Ectodermal cell (in vitro differentiated cells): Measurements from ENCODE around the gene DOCK2.

Source experiments
- H3K27ac ChIP-seq: 2 replicates; pipeline ENCODE4 v1.7.0; 2013; ENCODE audit warnings: mild to moderate bottlenecking, low read depth, low read length; ENCODE audit not compliant: insufficient read depth, poor library complexity, severe bottlenecking
- H3K27me3 ChIP-seq: 2 replicates; pipeline ENCODE4 v1.7.0; 2013; ENCODE audit warnings: mild to moderate bottlenecking, low read length; ENCODE audit not compliant: insufficient read depth, control insufficient read depth, poor library complexity, severe bottlenecking
- H3K36me3 ChIP-seq: one replicate; pipeline ENCODE4 v1.7.0; 2013; ENCODE audit warnings: low read length; ENCODE audit not compliant: control insufficient read depth, insufficient read depth
- H3K4me1 ChIP-seq: one replicate; pipeline ENCODE4 v1.7.0; 2013; ENCODE audit warnings: low read length; ENCODE audit not compliant: control insufficient read depth, insufficient read depth
- H3K4me3 ChIP-seq: 2 replicates; pipeline ENCODE4 v1.7.0; 2013; ENCODE audit warnings: low read depth, low read length, control low read depth; ENCODE audit not compliant: insufficient read depth
- H3K9me3 ChIP-seq: 2 replicates; pipeline ENCODE4 v1.7.0; 2013; ENCODE audit warnings: mild to moderate bottlenecking, low read length, moderate library complexity; ENCODE audit not compliant: control insufficient read depth
- WGBS, 2 experiments: methylation state at CpG; one replicate each; pipeline ENCODE4 v1.1.7; 2013; ENCODE audit warnings: missing lambda C conversion rate in 2 of 2; 5-methylcytosine and 5-hydroxymethylcytosine counted together

The DOCK2 gene

DNA sequence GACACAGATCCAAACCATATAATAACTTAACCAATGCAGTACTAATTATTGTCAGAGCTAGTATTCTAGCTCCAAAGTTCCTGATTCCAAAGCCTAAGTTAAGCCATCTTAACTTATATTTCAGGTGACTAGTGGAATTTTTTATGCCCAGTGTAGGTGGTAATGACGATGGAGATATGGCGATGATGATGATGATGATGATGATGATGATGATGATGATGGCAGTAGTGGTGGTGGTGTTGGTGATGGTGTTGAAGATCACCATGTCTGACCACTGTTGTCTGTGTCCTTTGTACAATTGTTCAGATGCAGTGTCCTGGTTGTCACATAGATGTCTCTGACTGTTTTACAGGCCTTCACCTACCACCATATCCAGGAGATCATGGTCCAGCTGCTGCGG, 203.3 kb downstream of the DOCK2 start:
- no peaks in the 10 kb centered on the region for H3K4me1 ChIP-seq
- 97 to 98% methylated on average over 3 of the region's 3 CpGs for WGBS, 2 experiments

GRCh38 chr5:169842699-169843098, 205.6 kb downstream of the DOCK2 start:
- H3K4me3 ChIP-seq, result no peak overlapping the region
- H3K27ac ChIP-seq, result no peak overlapping the region
- H3K9me3 ChIP-seq, result no peaks in the 10 kb centered on the region
- no peaks in the 10 kb centered on the region for H3K27me3 ChIP-seq
- H3K36me3 ChIP-seq, result no peaks in the 10 kb centered on the region
- H3K4me1 ChIP-seq, result no peaks in the 10 kb centered on the region

More for the DNA sequence above, 203.3 kb downstream of the DOCK2 start:
- H3K4me3 ChIP-seq, result no peak overlapping the region
- H3K36me3 ChIP-seq, result no peaks in the 10 kb centered on the region
- no peak overlapping the region for H3K27ac ChIP-seq
- H3K9me3 ChIP-seq, result no peaks in the 10 kb centered on the region
- no peaks in the 10 kb centered on the region for H3K27me3 ChIP-seq

GRCh38 chr5:169847519-169847918, 210.4 kb downstream of the DOCK2 start:
- 86 to 100% methylated on average over 1 of the region's 1 CpG for WGBS, 2 experiments
- no peak overlapping the region for H3K27ac ChIP-seq
- H3K4me3 ChIP-seq, result no peak overlapping the region
- H3K9me3 ChIP-seq, result no peaks in the 10 kb centered on the region
- no peaks in the 10 kb centered on the region for H3K27me3 ChIP-seq
- no peaks in the 10 kb centered on the region for H3K36me3 ChIP-seq
- H3K4me1 ChIP-seq, result no peaks in the 10 kb centered on the region

DNA sequence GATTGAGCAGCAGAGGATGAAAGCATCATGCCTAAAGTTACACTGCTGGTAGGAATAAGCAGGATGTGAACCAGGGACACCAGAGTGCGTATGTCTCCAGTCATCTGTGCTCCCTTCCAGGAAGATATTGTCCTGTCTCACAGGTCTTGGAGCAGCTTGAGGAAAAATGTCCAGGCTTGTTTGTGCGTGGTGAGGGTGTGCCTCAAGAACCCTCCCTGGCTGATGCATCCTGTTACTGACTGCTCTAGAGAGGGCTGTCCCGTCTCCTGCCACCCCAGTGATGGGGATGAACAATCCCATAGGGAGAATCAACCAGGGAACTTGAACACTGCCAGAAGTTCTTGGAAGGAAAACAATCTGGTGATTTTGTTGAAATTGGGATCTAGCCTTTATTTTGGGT, 211.2 kb downstream of the DOCK2 start:
- H3K4me3 ChIP-seq, result no peak overlapping the region
- 89 to 94% methylated on average over 3 of the region's 3 CpGs for WGBS, 2 experiments
- no peaks in the 10 kb centered on the region for H3K4me1 ChIP-seq
- H3K36me3 ChIP-seq, result no peaks in the 10 kb centered on the region
- H3K27me3 ChIP-seq, result no peaks in the 10 kb centered on the region
- no peaks in the 10 kb centered on the region for H3K9me3 ChIP-seq
- H3K27ac ChIP-seq, result no peak overlapping the region

GRCh38 chr5:169848792-169849191, 211.7 kb downstream of the DOCK2 start:
- H3K36me3 ChIP-seq, result no peaks in the 10 kb centered on the region
- no peak overlapping the region for H3K27ac ChIP-seq
- H3K4me3 ChIP-seq, result no peak overlapping the region
- H3K9me3 ChIP-seq, result no peaks in the 10 kb centered on the region
- H3K27me3 ChIP-seq, result no peaks in the 10 kb centered on the region
- no peaks in the 10 kb centered on the region for H3K4me1 ChIP-seq
- WGBS, 2 experiments, result 87 to 95% methylated on average over 2 of the region's 2 CpGs

- no peaks in the 10 kb centered on the region for H3K36me3 ChIP-seq
- no peak overlapping the region for H3K27ac ChIP-seq
- WGBS, 2 experiments, result 83 to 88% methylated on average over 2 of the region's 2 CpGs
- no peaks in the 10 kb centered on the region for H3K27me3 ChIP-seq
- H3K4me1 ChIP-seq, result no peaks in the 10 kb centered on the region
- no peak overlapping the region for H3K4me3 ChIP-seq
- no peaks in the 10 kb centered on the region for H3K9me3 ChIP-seq
Measured at GRCh38 chr5:169850409-169850808, 213.3 kb downstream of the DOCK2 start.

DNA sequence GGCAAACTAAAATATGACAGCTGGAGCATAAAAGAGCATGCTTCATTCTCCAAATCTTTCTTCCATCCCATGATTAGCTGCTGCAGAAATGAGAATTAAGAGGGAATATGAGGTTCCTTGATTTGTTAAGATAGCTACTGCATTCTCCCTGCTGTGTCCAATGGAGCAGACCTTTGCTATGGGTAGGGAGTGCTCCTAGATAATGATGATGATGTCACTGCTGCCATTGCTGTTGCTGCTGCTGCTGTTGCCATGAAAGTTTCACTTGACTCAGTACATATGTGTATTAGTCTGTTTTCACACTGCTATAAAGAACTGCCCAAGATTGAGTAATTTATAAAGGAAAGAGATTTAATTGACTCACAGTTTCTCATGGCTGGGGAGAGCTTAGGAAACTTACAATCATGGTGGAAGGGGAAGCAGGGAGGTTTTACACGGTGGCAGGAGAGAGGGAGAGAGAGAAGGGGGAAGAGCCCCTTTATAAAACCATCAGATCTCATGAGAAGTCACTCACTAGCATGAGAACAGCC, 214.3 kb downstream of the DOCK2 start:
- WGBS, 2 experiments, result 92 to 100% methylated on average over 1 of the region's 1 CpG
- no peaks in the 10 kb centered on the region for H3K27me3 ChIP-seq
- H3K4me1 ChIP-seq, result no peaks in the 10 kb centered on the region
- H3K36me3 ChIP-seq, result no peaks in the 10 kb centered on the region
- no peak overlapping the region for H3K4me3 ChIP-seq
- H3K27ac ChIP-seq, result no peak overlapping the region
- no peaks in the 10 kb centered on the region for H3K9me3 ChIP-seq

DNA sequence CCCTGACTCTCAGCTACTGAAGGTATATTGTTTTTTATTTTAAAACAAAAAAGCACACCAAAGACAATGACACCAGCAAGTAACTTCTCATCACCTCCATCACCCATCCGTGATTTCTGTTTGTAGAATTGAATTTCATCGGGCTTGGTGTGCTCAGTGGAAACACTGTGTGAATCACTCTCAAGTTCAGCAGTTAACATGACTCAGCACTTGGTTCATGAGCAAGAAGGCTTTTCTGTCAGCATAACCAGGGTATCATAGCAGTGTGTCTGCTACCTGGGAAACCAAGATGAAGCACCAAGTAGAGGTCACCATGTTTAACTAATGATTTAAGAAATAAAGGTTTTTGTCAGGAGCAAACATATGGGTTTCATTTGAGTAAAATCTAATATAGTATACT, 219.5 kb downstream of the DOCK2 start:
- no peaks in the 10 kb centered on the region for H3K27me3 ChIP-seq
- H3K36me3 ChIP-seq, result no peaks in the 10 kb centered on the region
- H3K9me3 ChIP-seq, result no peaks in the 10 kb centered on the region
- no peak overlapping the region for H3K4me3 ChIP-seq
- H3K4me1 ChIP-seq, result no peaks in the 10 kb centered on the region
- WGBS, 2 experiments, result 95% methylated on average over 2 of the region's 2 CpGs
- H3K27ac ChIP-seq, result no peak overlapping the region

DNA sequence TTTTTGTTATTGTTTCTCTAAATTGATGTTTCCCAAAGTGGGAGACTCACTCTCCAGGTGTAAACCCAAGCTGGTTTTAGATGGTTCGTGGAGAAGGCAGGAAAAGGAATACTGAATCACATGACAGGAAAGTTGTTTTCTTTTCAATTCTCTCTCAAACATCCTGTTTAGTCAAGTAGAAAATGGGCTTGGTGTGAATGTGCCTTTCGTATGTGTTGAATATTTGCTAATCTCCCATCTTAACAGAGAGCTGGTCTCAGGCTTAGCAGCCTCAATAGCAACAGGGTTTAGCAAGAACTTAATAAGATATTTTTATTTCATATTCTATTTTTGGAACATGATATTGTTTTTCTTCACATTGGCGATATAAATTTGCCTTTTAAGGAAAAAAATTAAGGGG, 223.5 kb downstream of the DOCK2 start:
- no peak overlapping the region for H3K4me3 ChIP-seq
- no peaks in the 10 kb centered on the region for H3K36me3 ChIP-seq
- no peaks in the 10 kb centered on the region for H3K9me3 ChIP-seq
- H3K27ac ChIP-seq, result no peak overlapping the region
- H3K27me3 ChIP-seq, result no peaks in the 10 kb centered on the region
- no peaks in the 10 kb centered on the region for H3K4me1 ChIP-seq
- 83 to 88% methylated on average over 2 of the region's 3 CpGs for WGBS, 2 experiments

DNA sequence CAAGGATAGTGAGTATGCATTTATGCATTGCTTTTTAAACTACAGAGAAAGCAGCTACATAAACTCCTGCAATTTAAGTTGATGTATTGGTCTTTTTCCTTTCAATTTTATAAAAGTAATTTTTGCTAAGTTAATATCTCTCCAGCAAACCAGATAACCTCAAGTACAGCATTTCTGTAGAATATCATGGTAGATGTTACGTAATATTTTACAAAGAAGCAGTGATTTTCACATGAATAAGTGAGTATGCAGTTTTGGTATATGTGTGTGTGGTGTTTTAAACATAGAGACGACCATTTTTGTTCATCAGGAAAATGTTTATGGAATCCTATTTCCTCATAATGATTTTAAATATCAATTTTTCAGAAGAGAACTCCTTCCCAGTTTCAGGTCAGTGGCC, 224.4 kb downstream of the DOCK2 start:
- H3K4me3 ChIP-seq, result no peak overlapping the region
- H3K36me3 ChIP-seq, result no peaks in the 10 kb centered on the region
- 92 to 100% methylated on average over 1 to 2 of the region's 2 CpGs for WGBS, 2 experiments
- no peaks in the 10 kb centered on the region for H3K27me3 ChIP-seq
- H3K27ac ChIP-seq, result no peak overlapping the region
- no peaks in the 10 kb centered on the region for H3K9me3 ChIP-seq
- no peaks in the 10 kb centered on the region for H3K4me1 ChIP-seq

GRCh38 chr5:169861934-169862333, 224.9 kb downstream of the DOCK2 start:
- H3K4me1 ChIP-seq, result no peaks in the 10 kb centered on the region
- WGBS, 2 experiments, result 89 to 92% methylated on average over 2 of the region's 2 CpGs
- H3K36me3 ChIP-seq, result no peaks in the 10 kb centered on the region
- no peaks in the 10 kb centered on the region for H3K9me3 ChIP-seq
- no peak overlapping the region for H3K4me3 ChIP-seq
- H3K27ac ChIP-seq, result no peak overlapping the region
- H3K27me3 ChIP-seq, result no peaks in the 10 kb centered on the region
